Suppressor macrophage (primary cell): ENCODE results near the gene PCDHGA12.

Experiments used
- DNase-seq, 4 experiments: peaks; one replicate each; pipeline ENCODE4 v3.0.0-alpha.2; 2020 to 2022

PCDHGA12 gene

DNA sequence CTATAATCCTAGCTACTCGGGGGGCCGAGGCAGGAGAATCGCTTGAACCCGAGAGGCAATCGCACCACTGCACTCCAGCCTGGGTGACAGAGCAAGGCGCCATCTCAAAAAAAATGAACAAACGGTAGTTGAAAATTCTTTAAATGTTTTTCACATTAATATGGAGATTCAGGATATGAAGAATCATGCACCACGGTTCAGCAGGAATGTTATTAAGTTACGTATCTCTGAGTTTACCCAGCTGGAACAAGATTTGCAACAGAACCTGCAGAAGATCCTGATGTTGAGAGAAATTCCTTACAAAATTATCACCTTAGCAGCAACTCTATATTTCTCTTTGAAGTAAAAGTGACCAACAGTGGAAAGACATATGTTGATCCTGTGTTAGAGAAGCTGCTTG, 10.0 kb downstream of the PCDHGA12 start:
- DNase-seq, result no peak

DNA sequence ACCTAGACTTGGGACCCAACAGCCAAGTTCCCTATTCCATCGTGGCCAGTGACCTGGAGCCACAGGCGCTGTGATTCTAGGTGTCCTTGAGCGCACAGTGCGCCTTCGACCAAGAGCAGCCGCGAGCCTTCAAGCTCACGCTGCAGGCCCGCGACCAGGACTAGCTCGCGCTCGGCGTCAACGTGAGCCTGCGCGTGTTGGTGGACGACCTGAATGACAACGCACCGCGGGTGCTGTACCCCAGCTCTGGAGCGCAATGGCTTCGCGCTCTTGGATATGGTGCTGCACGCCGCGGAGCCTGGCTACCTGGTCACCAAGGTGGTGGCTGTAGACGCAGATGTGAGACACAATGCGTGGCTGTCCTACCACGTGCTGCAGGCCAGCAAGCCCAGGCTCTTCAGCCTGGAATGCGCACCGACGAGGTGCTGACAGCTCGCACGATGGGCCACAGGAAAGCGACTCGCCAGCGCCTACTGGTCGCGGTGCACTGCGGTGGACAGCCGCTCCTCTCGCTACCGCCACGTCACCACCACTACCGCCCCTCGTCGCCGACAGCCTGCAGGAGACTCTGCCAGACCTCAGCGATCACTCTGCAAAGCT, 11.4 kb downstream of the PCDHGA12 start:
- DNase-seq, result no peak

DNA sequence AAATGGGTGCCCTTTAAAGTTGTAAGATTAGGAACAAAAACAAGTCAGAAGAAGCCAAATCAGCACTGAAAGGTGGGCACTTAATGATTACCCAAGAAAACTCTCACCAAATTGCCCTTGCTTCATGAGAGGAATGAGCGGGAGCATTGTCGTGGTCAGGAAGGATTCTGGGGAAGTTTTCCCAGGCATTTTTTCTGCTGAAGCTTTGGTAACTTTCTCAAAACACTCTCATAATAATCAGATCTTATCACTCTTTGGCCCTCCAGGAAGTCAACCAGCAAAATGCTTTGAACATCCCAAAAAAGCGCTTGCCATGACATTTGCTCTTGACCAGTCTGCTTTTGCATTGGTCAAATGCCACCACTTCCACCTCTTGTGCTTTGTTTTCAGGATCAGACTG, 35.0 kb downstream of the PCDHGA12 start:
- DNase-seq, result no peak

DNA sequence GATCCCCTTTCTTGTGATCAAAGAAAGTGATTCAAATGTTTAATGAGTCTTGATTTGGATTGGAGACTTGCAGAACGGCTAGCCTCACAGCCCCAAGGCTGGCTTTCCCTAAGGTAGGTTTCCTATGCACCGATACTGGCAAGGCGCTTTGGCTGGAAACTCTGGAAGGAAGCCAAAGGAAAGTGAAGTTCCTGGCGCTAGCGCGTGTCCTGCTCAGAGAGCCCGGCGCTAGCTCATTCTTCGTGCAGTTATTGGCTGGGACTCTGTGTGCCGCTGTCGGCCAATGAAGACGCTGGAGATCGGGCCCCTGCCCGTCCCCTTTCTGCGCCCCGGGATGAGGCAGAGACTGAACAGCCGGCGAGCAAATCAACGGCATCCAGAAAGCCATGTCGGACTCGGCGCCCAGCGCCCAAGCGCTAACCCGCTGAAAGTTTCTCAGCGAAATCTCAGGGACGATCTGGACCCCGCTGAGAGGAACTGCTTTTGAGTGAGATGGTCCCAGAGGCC, 45.4 kb downstream of the PCDHGA12 start, which contains the start of gene PCDHGC3:
PCDHGC3 (plus strand) TSS at position 342 of the 507 bp plus-strand sequence; CDS start at position 493, 151 bp downstream.
- peak; percentile 82 to 89 (median 86) for DNase-seq

DNA sequence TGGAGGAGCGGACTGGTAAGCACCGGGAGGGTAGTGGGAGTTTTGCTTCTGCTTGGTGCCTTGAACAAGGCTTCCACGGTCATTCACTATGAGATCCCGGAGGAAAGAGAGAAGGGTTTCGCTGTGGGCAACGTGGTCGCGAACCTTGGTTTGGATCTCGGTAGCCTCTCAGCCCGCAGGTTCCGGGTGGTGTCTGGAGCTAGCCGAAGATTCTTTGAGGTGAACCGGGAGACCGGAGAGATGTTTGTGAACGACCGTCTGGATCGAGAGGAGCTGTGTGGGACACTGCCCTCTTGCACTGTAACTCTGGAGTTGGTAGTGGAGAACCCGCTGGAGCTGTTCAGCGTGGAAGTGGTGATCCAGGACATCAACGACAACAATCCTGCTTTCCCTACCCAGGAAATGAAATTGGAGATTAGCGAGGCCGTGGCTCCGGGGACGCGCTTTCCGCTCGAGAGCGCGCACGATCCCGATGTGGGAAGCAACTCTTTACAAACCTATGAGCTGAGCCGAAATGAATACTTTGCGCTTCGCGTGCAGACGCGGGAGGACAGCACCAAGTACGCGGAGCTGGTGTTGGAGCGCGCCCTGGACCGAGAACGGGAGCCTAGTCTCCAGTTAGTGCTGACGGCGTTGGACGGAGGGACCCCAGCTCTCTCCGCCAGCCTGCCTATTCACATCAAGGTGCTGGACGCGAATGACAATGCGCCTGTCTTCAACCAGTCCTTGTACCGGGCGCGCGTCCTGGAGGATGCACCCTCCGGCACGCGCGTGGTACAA, 46.0 kb downstream of the PCDHGA12 start:
- peak; percentile 46 to 66 (median 57) for DNase-seq

DNA sequence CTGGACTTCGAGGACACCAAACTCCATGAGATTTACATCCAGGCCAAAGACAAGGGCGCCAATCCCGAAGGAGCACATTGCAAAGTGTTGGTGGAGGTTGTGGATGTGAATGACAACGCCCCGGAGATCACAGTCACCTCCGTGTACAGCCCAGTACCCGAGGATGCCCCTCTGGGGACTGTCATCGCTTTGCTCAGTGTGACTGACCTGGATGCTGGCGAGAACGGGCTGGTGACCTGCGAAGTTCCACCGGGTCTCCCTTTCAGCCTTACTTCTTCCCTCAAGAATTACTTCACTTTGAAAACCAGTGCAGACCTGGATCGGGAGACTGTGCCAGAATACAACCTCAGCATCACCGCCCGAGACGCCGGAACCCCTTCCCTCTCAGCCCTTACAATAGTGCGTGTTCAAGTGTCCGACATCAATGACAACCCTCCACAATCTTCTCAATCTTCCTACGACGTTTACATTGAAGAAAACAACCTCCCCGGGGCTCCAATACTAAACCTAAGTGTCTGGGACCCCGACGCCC, 46.8 kb downstream of the PCDHGA12 start:
- DNase-seq, result no peak

DNA sequence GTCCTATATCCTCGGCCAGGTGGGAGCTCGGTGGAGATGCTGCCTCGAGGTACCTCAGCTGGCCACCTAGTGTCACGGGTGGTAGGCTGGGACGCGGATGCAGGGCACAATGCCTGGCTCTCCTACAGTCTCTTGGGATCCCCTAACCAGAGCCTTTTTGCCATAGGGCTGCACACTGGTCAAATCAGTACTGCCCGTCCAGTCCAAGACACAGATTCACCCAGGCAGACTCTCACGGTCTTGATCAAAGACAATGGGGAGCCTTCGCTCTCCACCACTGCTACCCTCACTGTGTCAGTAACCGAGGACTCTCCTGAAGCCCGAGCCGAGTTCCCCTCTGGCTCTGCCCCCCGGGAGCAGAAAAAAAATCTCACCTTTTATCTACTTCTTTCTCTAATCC, 47.5 kb downstream of the PCDHGA12 start:
- DNase-seq, result no peak

DNA sequence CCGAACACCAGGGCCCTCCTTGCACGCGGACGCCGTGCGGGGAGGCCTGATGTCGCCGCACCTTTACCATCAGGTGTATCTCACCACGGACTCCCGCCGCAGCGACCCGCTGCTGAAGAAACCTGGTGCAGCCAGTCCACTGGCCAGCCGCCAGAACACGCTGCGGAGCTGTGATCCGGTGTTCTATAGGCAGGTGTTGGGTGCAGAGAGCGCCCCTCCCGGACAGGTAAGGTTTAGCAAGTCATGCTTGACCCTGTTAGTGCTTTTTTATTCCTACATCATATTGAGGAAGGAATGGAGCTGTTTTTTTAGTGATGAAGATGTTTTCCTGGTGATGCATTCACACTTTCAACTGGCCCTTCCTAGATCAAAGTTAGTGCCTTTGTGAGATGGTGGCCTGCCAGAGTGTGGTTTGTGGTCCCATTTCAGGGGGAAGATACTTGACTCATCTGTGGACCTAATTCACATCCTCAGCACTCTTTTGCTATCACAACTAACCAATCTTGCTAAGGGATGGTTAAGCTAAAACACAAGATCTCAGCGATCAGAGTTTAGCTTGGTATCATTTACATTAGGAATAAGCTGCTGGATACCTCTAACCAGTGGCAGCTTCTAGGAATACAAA, 48.1 kb downstream of the PCDHGA12 start:
- no peak for DNase-seq

DNA sequence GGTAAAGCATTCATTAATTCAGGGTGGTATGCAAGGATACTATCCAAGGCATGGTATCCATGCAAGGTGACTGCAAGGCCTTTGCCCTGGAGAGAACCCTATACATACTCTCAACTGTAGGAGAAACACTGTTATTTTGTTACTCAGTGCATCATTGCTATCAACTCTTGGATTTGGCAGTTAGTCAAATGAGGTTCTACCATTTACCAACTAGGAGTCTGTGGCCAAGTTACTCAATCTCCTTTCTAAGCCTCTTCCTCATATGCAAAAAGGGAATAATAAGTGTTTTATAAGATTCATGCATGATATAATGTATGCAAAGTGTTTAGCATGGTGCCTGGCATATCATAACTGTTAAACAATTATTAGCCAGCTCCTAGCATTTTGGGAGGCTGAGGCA, 49.5 kb downstream of the PCDHGA12 start:
- DNase-seq, result peak in 2 of 4 experiments; percentile 47 to 52
